Bronchial epithelial cell (primary cell): Measurements from ENCODE around the gene TNFSF18. TPM values are rescaled to one million over a fixed set of nuclear protein-coding genes. Genes with fewer than 3 reads are reported as not detected.

Experiments used
- DNase-seq: peaks from one replicate; pipeline ENCODE4 v3.0.0-alpha.2; 2010; ENCODE audit warnings: low read depth
- FAIRE-seq: peaks from 2 replicates; lab custom pipeline; 2011; peaks lifted over from hg19 to GRCh38; lab: Jason Lieb, UNC
- H3K27me3 ChIP-seq: 2 replicates; pipeline ENCODE4 v1.5.1; 2011; ENCODE audit warnings: low read length; ENCODE audit not compliant: control insufficient read depth, insufficient read depth
- H3K36me3 ChIP-seq: 2 replicates; pipeline ENCODE4 v1.5.1; 2011; ENCODE audit warnings: low read length; ENCODE audit not compliant: control insufficient read depth, insufficient read depth
- H3K4me3 ChIP-seq: 2 replicates; pipeline ENCODE4 v1.5.1; 2011; ENCODE audit warnings: mild to moderate bottlenecking, low read depth, low read length, control low read depth
- total RNA-seq: library from RNA; depleted of rRNA; stranded (reverse); fragments of >200 nt; gene quantifications from 2 replicates; pipeline ENCODE4 v1.2.1, GENCODE V29; 2014
- TF ChIP-seq, protein P1 (sequence below): IDR thresholded peaks from 2 replicates; pipeline ENCODE4 v1.5.1; 2011; ENCODE audit warnings: mild to moderate bottlenecking, moderate library complexity, low read length, control low read depth, inconsistent platforms; ENCODE audit not compliant: insufficient read depth, severe bottlenecking

TNFSF18 gene
- total RNA-seq, 1 donor from 2014 or later = not detected

DNA sequence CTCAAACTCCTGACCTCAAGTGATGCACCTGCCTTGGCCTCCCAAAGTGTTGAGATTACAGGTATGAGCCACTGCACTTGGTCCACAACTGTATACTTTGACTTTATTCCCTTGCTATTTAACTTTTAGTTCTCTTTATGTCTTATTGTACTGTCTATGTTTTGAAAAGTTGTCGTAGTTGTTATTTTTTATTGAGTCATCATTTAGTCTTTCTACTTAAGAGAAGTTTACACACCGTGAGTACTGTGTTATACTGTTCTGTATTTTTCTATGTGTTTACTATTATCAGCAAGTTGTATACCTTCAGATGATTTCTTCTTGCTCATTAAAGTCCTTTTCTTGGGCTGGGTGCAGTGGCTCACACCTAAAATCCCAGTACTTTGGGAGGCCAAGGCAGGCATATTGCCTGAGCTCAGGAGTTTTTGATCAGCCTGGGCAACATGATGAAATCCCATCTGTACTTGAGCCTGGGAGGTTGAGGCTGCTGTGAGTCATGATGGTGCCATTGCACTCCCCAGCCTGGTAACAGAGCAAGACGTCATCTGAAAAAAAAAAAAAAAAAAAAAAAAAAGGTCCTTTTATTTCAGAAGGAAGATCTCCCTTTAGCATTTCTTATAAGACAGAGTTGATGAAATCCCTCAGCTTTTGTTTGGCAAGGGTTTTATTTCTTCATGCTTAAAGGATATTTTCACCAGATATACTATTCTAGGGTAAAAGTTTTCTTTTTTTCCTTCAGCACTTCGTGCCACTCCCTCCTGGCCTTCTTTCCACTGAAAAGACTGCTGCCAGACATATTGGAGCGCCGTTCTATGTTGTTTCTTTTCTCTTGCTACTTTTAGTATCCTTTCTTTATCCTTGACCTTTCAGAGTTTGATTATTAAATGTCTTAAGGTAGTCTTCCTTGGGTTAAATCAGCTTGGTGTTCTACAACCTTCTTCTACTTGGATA lies 47.6 kb downstream of the TNFSF18 start:
- TF ChIP-seq, protein P1, sequence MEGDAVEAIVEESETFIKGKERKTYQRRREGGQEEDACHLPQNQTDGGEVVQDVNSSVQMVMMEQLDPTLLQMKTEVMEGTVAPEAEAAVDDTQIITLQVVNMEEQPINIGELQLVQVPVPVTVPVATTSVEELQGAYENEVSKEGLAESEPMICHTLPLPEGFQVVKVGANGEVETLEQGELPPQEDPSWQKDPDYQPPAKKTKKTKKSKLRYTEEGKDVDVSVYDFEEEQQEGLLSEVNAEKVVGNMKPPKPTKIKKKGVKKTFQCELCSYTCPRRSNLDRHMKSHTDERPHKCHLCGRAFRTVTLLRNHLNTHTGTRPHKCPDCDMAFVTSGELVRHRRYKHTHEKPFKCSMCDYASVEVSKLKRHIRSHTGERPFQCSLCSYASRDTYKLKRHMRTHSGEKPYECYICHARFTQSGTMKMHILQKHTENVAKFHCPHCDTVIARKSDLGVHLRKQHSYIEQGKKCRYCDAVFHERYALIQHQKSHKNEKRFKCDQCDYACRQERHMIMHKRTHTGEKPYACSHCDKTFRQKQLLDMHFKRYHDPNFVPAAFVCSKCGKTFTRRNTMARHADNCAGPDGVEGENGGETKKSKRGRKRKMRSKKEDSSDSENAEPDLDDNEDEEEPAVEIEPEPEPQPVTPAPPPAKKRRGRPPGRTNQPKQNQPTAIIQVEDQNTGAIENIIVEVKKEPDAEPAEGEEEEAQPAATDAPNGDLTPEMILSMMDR = no peak
- DNase-seq (peak; percentile 88), FAIRE-seq (no peak)
- Histone ChIP-seq H3K4me3 (no peak overlapping the region), H3K36me3 (no peaks in the 10 kb centered on the region), H3K27me3 (no peaks in the 10 kb centered on the region)

- no peak for FAIRE-seq
- TF ChIP-seq, protein P1 = no peak
- Histone ChIP-seq H3K27me3 (no peaks in the 10 kb centered on the region), H3K4me3 (no peak overlapping the region), H3K36me3 (no peaks in the 10 kb centered on the region)
- no peak for DNase-seq
Observed at GRCh38 chr1:172999349-172999748, 51.4 kb downstream of the TNFSF18 start.

DNA sequence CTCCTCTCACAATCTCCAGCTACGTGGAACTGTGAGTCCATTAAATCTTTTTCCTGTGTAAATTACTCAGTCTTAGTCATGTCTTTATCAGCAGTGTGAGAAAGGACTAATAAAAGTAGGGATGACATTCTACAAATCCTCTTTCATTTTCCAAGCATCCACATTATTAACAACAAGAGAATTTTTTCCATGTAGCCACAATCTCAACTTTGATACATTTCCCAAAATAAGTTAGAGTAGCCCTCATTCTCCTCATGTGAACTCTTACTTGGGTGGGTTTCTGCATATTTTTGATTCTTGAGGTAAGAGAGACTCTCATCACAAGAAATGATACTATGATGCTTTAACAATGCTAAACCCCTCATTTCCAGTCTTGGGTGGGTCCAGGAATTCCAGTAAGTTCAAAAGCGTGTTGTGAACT lies 52.8 kb downstream of the TNFSF18 start:
- no peak for FAIRE-seq
- no peaks in the 10 kb centered on the region for H3K36me3 ChIP-seq
- TF ChIP-seq, protein P1 = no peak
- H3K4me3 ChIP-seq = no peak overlapping the region
- no peaks in the 10 kb centered on the region for H3K27me3 ChIP-seq
- DNase-seq = peak; percentile 53

- Histone ChIP-seq H3K27me3 (no peaks in the 10 kb centered on the region), H3K36me3 (no peaks in the 10 kb centered on the region), H3K4me3 (no peak overlapping the region)
- TF ChIP-seq, protein P1 = no peak
- DNase-seq (no peak), FAIRE-seq (no peak)
Observed at GRCh38 chr1:172993640-172994039, 57.1 kb downstream of the TNFSF18 start.

GRCh38 chr1:172991674-172992400 lies 58.9 kb downstream of the TNFSF18 start:
- Histone ChIP-seq H3K27me3 (no peaks in the 10 kb centered on the region), H3K36me3 (no peaks in the 10 kb centered on the region), H3K4me3 (no peak overlapping the region)
- FAIRE-seq = no peak
- no peak for DNase-seq
- TF ChIP-seq, protein P1 = no peak
